HG03108 (cell line): Measurements from ENCODE around the gene DAPK3.
A peak's percentile ranks its signal among the peaks of the same experiment; 100 is the strongest.
"Not testable (repeated sequence)": the region's sequence is repeated elsewhere in the genome, so short reads cannot be mapped to it uniquely, and the experiment has no call there.

Source experiments
- ATAC-seq: cut with Tn5 transposase; IDR thresholded peaks from one replicate; pipeline ENCODE4 v1.9.1; 2021; ENCODE audit warnings: moderate library complexity; ENCODE audit not compliant: unreplicated experiment

Gene DAPK3

DNA sequence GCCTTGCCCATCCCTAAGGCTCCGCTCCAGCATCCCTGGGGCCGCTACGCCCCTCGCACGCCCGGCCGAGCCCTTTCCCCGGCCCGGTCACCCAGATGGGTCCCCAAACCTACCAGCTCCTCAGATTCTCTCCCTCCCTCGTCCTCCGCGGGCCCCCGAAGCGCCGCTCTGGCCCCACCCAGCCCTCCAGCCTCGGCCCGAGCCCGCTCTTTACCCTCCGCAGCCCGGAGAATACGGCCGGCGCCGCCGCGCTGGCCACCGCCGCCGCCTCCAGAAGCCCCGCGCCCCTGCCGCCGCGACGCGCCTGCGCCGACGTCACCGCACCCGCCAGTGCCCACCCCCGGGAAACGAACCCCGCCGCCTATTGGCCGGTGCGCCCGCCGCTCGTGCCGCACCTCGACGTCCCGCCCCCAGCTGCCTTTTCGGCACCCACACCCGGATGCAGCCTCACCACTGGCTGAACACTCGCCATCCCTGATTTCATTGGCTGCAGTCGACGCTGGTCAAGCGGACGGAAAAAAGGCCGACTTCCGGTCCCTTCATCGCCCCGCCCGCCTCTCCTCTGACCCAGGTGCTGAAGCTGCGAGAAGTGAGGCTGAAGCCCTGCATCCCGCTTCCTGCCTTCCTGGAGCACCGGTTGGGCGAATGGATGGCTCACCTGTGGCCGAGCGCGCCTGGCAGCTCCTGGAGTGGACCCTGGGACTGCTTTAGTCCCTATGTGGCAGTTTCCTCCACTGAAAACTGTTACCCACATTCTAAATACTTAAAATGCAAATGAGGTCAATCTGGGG, at the start of gene DAPK3:
Gene DAPK3, minus strand, starts transcription at position 292 of the 791 bp plus-strand sequence. CDS start 1,364 bp downstream, outside the sequence.
- peak; percentile 96 for ATAC-seq

DNA sequence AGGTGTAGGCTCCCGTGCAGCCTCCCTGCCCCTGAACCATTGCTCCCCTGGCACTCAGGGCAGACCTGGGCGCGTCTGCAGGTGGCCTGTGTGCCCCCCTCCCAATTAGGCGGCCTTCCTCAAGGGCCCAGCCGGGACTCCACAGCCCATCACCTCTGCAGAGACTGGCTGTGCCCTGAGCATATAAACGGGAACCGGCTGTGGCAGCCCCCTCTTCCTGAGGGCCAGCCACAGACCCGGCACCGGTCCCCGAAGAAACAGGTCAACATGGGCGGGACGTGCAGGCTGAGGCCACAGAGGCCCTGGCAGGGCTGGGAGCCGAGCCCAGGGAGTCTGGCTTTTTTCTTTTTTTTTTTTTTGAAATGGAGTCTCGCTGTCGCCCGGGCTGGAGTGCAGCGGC, 48.7 kb upstream of the DAPK3 start:
- no peak for ATAC-seq

DNA sequence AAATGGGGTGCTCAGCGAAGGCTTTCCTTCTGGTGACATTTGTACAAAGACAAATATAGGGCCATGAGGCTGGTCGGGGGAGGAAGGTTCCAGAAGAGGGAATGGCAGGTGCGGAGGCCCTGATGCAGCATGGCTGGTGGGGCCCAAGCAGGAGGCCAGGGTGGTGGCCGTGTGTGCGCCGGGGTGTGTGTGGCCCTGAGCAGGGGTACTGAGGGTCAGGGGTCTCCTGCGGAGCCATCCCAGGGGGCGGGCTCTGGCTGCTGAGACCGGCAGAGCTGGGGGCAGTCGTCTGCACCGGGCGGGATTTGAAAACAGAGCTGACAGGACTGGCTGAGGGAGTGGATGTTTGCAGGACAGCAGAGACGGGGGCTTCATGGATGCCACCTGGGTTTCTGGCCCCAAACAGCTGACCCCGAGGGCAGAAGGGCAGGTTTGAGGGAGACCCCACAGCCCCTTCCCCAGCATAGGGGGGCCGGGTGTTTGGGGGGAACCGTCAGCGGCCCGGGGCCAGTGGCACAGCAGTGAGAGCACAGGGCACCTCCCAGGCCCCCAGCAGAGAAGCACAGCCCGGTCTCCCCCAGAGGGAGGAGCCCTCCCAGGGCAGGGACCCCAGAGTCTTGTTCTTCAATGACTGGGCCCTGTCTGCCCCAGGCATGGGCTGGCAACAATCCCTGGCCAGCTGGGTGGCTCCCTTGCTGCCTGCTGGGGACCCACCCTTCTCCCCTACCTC, 48.0 kb upstream of the DAPK3 start:
- ATAC-seq, result no peak

DNA sequence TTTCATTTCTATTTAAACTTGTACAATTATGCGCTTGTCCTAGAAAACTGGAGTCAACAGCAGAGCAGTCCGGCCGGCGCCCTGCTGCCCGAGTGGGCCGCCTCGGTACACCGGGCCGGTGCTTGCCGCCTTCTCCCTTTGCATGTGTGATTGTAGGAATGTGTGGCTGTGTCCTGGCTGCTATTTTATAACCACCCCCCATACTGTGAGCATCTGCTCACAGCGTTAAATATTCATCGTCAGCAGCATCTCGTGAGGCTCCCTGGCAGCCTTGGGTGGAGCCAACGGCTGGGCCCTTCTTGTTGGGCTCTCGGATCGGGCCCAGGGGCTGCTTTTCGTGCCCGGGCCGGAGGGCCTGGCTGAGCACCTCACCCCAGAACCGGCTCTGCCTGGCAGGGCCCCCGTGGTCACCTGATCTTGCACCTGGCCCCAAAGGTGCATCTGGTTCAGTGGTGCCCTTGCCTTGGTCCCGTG, 47.3 kb upstream of the DAPK3 start:
- no peak for ATAC-seq

DNA sequence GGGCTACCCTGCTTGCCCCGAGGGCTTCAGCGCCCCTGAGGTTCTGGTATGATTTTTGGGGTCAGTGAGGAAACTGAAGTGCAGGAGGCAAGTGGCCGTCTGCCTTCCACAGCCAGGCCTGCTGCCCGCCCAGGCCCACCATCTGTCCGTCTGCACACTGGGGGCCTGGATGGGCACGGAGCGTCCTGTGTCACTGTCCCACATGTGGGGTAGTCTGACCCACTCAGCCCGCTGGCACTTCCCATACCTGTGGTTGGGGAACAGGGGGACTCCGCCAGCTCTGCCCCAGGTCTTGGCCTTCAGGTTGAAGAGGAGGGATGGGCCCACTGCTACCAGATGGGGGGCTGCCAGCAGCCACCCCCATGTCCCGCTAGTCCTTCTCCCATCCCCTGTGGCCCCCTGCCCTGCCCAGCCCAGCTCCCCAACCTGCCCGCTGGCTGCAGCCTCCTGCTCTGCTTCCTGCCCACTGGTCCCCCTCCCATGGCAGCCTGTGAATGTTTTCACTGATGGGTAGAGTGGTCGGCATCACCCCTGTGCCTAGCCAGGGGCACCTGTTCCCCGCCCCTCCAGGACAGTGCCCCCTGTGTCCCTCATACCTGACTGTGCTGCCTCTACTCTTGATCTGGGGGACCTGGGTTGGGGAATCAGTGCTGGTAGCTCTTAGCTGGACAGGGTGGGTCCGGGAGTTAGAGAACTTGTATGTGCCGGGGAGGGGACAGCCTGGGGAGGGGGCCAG, 46.2 kb upstream of the DAPK3 start:
- ATAC-seq, result no peak

DNA sequence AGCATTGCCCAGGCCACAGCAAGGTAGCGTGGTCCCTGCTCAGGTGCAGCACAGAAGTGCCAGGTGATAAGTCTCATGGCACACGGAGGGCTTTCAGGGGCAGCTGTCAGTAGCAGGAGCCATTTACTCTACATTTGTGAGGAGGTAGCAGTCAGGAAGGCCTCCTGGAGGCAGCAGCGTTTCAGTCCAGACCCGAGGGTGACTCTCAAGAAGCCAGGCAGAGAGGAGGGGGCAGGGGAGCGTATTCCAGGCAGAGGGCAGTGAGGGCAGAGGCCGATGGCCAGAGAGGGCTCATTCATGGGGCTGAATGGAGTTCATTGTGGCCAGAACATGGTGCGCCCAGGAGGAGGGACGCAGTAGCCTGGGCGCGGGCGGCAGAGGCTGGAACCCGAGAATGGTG, 45.6 kb upstream of the DAPK3 start:
- no peak for ATAC-seq

DNA sequence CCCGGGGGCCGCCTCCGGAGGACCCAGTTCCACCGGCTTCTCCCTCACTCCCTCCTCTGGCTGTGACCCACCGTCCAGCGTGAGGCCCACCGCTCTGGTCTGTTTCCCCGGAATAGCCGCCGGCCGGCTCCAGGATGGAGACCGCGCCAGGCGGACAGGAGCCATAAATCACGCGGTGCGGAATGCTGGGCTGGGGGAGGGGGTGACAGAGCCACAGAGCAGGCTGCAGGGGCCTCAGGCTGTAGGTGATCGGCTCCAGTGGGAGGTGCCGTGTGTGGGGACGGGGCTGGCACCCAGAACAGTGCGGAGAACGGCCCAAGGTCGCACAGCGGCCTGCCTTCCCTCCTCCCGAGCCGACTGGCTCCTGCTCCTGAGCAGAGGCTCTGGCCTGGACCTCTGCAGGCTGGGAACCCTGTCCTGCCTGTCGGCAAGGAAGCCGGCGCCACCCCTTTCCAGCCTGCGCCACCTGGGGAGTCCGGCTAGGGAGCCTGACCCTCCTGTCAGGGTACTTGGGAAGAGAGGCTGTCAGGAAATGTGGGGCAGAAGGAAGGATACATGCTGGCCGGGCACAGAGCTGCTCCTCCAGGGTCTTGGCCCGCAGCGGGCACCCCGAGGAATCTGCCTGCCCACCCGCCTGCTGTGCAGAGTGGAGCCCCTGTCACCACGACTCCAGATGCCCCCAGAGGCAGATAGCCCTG, 45.0 kb upstream of the DAPK3 start:
- ATAC-seq, result no peak

DNA sequence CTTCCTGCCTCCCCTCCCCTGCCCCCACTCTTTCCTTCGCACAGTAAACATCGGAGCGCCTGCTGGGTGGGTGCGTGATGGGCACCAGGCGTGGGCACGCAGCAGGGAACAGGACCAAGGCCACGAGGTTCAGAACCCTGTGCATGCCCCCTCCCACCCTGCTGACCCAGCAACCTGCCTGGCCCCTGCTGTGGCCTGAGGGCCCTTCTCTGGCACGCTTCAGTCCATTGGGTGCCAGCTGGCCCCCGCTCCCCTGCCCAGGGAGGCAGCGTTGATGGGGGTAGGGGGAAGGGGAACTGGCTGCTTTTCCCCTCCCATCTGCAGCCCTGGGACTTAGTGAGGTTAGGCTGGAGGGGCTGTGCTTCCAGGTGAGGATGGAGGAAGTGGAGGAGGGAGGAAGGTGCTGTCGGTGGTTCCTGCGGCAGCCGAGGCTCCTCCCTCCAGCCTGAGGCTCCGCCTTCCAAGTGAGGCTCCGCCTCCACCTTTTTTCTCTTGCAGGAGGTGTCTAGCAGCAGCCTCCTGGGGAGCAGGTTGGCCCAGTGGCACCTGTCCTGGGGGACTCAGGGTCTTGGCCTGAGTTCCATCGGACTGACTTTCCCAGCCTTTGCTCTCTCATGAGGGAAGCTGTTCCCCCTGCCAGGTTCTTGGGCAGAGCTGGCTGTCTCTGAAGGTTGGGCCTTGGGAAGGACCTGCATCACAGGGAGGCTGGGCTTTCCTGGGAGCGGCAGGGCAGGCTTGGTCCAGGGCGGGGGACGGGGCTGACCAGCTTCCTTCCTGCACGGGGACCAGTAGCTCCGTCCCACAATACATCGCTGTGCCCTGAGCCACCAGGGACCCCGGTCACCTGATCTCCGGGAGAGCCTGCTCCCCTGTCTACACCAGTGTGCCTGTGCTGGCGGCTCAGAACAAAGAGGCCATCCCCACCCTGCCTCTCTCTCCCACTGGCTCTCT, 43.9 kb upstream of the DAPK3 start:
- ATAC-seq, result no peak

DNA sequence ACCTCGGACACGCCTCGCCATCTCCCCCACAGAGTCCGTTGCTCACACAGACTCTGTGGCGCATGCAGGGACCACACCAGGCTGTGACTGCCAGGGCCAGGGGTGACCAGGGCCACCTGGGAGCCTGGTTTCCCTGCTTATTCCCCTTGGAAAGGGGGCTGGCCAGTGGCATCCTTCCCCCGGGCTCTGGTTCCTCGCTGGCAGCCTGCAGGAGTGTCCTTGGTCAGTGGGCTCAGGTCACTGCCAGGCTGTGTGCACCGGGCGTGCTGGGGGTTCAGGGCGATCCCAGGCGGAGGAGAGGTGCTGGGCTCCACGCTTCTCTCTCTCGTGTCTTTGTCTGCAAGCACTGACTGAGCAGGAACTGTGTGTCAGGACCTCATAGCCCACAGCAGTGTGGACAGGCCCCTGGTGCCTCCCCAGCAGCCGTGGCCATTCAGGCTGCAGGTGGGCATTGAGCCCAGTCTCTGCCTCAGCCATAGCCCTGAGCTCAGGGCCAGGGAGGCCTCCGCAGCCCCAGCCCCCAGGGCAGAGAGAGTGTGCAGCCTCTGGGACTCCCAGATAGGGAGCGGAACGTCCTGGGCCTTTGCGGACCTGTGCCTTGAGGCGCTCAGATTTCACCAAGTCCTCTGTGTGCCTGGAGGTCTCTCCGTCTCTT, 43.1 kb upstream of the DAPK3 start:
- ATAC-seq, result no peak

DNA sequence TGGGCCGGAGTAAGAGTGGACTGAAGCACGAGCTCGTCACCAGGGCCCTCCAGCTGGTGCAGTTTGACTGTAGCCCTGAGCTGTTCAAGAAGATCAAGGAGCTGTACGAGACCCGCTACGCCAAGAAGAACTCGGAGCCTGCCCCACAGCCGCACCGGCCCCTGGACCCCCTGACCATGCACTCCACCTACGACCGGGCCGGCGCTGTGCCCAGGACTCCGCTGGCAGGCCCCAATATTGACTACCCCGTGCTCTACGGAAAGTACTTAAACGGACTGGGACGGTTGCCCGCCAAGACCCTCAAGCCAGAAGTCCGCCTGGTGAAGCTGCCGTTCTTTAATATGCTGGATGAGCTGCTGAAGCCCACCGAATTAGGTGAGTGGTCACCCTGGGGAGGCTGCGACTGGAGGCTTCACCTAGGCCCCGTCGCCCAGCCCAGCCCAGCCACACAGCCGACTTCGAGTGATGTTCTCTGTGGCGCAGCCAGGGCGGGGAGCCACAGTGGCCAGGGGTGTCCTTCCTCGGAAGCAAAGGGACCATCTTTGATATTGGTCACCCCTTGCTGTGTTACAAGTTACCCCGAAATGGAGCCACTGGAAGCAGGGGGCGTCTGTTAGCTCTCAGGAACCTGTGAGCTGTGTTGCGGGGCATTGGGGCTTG, 42.2 kb upstream of the DAPK3 start:
- ATAC-seq, result no peak

DNA sequence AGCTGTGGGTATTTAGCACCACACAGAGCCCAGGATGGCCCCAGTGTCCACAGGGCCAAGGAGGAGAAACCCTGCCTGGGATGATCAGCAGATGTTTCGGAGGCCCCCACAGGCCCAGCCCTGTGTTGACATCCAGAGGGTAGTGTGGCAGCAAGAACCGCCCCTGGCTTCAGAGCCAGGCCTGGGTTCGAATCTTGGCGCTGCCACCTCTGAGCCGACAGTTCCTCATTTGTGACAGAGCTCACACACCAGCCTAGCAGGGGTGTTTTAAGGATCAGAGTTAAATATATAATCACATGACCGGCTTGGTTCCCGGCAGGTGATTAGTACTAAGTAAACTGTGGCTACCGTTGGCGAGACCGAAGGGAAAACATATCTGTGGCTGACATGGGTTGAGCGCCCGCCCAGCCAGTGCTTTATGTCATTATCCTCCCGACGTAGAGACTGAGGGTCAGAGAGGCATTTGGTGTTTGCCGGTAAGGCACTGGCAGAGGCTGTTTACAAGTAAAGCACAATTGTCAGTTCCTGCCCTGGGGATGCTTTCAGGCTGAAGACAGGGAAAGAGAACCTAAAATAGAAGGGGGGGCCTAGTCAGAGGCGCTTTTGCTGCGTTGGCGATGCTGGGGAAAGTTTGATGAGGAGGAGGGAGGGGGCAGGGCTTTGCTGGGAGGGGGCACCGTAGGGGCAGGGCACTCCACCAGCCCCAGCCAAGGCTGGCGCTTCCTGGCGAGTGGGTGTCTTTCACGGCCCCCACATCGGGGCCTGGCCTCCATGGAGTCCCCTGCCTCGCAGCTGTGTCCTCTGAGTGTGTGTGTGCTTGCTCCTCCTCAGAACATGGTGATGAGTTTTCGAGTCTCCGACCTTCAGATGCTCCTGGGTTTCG, 41.4 kb upstream of the DAPK3 start:
- no peak for ATAC-seq

DNA sequence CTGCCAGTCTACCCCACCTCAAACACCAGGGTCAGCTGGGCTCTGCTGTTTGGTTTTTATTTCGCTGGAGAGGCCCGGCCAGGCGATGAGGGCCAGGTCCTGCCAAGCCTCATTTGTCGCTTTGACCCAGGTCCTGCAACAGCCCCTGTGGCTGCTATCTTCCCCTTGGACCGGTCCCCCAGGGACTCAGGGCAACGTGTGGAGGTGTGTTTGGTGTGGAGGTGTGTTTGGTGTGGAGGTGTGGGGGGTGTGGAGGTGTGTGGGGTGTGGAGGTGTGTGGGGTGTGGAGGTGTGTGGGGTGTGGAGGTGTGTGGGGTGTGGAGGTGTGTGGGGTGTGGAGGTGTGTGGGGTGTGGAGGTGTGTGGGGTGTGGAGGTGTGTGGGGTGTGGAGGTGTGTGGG, 40.5 kb upstream of the DAPK3 start:
- ATAC-seq, result not testable (repeated sequence)

DNA sequence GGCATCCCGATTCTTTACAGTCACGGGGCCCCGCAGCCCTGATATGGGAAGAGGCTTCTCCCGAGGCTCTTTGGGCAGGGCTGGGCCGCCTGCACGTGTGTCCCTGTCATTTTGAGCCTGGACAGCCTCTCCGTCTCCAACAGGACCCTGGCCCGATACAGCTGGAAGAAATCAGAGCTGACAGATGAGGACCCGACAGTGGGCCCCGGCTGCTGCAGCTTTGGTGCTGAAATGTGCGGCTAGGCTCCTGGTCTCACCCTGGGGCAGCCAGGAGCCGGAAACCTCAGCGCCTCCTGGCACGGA, 39.9 kb upstream of the DAPK3 start:
- no peak for ATAC-seq

DNA sequence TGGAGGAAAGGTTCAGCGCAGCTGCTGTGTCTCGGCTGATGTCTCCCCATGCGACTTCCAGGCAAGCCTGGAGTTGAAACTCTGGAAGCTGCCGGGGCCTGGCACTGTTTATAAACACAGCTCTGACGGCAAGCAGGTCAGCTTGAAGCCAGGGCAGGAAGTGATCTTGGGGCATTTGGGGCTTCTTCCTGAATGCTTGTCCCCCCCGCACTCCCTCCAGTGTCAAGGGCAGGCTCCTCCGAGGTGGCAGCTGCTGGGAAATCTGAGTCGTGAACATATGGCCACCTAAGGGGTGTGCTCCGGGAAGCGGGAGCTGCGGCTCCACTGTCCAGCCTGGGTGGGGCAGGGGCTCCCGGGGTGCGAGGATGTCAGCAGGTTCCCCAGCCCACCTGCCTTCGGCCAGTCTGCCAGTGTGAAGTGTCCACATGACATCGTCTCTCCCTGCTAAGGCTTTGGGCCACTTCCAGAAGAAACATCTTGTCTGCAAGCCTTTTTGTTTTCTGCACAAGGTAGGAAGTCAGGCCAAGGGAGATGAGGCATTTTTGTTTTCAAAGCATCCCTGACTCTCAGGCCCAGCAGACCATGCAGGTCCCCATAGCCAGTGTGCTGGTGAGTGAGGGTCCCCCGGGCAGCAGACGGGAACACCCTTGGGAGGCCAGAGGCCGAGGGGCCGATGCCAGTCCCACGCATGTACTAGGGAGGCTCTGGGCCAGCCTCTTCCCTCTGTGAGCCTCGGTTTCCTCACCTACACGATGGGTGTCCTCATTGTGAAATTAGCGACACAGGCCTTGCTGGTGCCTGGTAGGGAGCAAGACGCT, 39.3 kb upstream of the DAPK3 start:
- no peak for ATAC-seq

DNA sequence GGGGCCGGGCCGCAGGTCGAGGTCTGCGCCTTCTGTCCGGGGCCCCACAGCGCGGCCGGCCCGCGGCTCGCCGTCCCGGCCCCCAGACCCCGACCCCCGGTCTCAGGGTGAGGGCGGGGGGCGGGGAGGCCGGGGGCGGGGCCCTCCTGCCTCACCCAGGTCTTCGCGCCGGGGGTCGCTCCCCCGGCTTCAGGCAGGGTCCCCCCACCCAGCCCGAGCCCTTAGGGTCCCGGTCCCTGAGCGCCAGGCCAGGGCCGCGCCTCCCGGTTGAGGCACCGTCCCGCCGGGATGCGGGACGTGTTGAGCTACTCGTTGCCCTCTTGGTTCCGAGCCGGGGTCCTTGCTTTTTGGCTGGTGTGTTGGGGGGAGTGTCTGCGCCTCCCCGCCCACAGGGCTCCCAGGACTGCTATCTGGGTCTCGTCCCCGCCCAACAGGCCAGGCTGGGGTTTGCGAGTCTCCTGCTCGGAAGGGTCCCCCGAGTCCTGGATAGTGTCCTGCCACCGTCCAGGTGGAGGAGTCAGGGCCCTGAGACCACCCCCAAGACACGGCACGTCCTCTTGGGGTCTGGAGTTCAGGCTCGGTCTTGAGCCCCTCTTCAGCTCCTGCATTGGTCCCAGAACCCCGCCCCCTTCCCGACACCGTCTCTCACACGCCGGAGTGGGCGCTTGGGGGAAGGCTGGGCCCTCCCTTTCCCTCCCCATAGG, 37.1 kb upstream of the DAPK3 start:
- ATAC-seq, result peak; percentile 12

DNA sequence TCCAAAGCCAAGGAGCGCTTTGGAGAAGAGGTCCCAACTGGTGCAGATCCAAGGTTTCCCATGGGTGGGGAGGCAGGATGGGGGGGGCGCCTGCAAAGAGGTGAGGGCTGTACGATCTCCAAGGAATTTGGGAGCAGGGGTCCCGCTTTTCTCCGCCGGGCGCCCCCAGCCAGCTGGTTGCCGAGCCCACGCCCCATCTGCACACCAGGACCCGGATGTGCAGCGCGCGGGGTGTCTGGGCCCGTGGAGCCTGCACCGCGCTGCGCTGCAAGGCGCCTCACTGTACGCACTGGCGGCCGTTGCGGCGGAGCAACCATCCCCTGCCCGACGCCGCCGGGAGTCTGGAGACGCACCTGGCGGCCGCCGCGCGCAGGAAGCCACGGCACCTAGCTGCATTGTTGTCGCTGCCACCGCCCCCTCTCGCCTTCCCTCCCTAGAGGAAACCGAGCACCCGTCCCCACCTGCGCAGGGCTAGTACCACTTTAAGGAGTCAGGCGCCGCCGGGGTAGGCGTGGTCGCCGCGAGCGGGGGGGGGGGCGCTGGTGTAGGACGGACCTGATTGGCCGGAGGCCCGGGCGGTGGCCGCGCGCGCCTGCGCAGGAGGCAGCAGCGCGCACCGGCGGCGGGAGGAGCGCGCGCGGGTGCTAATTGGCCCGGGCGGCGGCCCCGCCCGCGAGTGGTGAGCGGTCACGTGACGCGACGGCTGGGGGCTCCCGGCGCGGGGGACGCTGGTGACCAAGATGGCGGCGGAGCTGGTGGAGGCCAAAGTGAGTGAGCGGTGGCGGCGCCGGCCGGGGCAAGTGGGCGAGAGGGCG, 36.3 kb upstream of the DAPK3 start, which contains the start of gene PIAS4:
Gene PIAS4, plus strand, starts transcription at position 716 of the 815 bp plus-strand sequence. Its CDS starts 25 bp downstream, at position 741.
- ATAC-seq, result peak; percentile 81
